ENCODE data around the gene DHFR.

DHFR gene

GRCh38 chr5:80654391-80655230 lies at the start of gene DHFR, which contains the start of gene MSH3:
Gene DHFR, minus strand, starts transcription at chr5:80654983. Its CDS starts 494 bp downstream, at chr5:80654489.
Gene MSH3, plus strand, starts transcription at chr5:80654652. Its CDS starts 76 bp downstream, at chr5:80654728.
- TF ChIP-seq CTCF (IDR thresholded peaks at IDR 0.05; ENCODE audit: control extremely low read depth, extremely low read depth, low read depth, missing control alignments) = peak; percentile 1
- ChIA-PET CTCF (interaction anchor here (1.1 to 5.3 kb wide), 4 partner anchors 10 to 17 kb away, joined by 3 to 36 read pairs (median 6); no protein-coding TSS in a partner anchor), POLR2A (interaction anchor here (0.7 kb wide), 1 partner anchor 394 kb away, joined by 3 read pairs; no protein-coding TSS in a partner anchor)
- DNase-seq (ENCODE audit: extremely low spot score) = peak; percentile 94

GRCh38 chr5:80704221-80704620 lies 49.4 kb upstream of the DHFR start:
- no peak for TF ChIP-seq CTCF (IDR thresholded peaks at IDR 0.05; ENCODE audit: control extremely low read depth, extremely low read depth, low read depth, missing control alignments)
- DNase-seq (ENCODE audit: extremely low spot score) = no peak
- ChIA-PET CTCF (interaction anchor here (2.0 kb wide), 1 partner anchor 17 kb away, joined by 5 read pairs; no protein-coding TSS in a partner anchor), POLR2A (no interaction called here)

GRCh38 chr5:80703747-80704146 lies 49.0 kb upstream of the DHFR start:
- TF ChIP-seq CTCF (IDR thresholded peaks at IDR 0.05; ENCODE audit: control extremely low read depth, extremely low read depth, low read depth, missing control alignments) = no peak
- ChIA-PET CTCF (interaction anchor here (2.0 kb wide), 1 partner anchor 13 kb away, joined by 5 read pairs; no protein-coding TSS in a partner anchor), POLR2A (no interaction called here)
- no peak for DNase-seq (ENCODE audit: extremely low spot score)

- CTCF ChIA-PET = interaction anchor here (2.0 to 2.9 kb wide), 2 partner anchors 8 to 13 kb away, joined by 5 to 8 read pairs; no protein-coding TSS in a partner anchor
- POLR2A ChIA-PET = no interaction called here
- TF ChIP-seq CTCF (IDR thresholded peaks at IDR 0.05; ENCODE audit: control extremely low read depth, extremely low read depth, low read depth, missing control alignments) = no peak
- DNase-seq (ENCODE audit: extremely low spot score) = no peak
These were observed 48.5 kb upstream of the DHFR start for GRCh38 chr5:80703291-80703690.

GRCh38 chr5:80701597-80701996 lies 46.8 kb upstream of the DHFR start:
- POLR2A ChIA-PET = no interaction called here
- no peak for DNase-seq (ENCODE audit: extremely low spot score)
- no peak for TF ChIP-seq CTCF (IDR thresholded peaks at IDR 0.05; ENCODE audit: control extremely low read depth, extremely low read depth, low read depth, missing control alignments)
- CTCF ChIA-PET = interaction anchor here (1.8 to 2.9 kb wide), 2 partner anchors 10 to 14 kb away, joined by 8 read pairs; no protein-coding TSS in a partner anchor

GRCh38 chr5:80698369-80698768 lies 43.6 kb upstream of the DHFR start:
- DNase-seq (ENCODE audit: extremely low spot score) = no peak
- no peak for TF ChIP-seq CTCF (IDR thresholded peaks at IDR 0.05; ENCODE audit: control extremely low read depth, extremely low read depth, low read depth, missing control alignments)
- ChIA-PET CTCF (interaction anchor here (0.9 to 1.0 kb wide), 2 partner anchors 24 to 409 kb away, joined by 3 to 4 read pairs; no protein-coding TSS in a partner anchor), POLR2A (no interaction called here)

Measured in GM10248 (cell line).